ENCODE results near the gene IFTAP.
A peak's percentile ranks its signal among the peaks of the same experiment; 100 is the strongest.

The IFTAP gene

GRCh38 chr11:36578458-36578857, 15.8 kb upstream of the IFTAP start:
- Histone ChIP-seq H3K9me3 (ENCODE audit: control insufficient read depth, insufficient read depth, low read depth, low read length) (no peaks in the 10 kb centered on the region), H3K27ac (ENCODE audit: extremely low read depth, low read depth, low read length) (no peak overlapping the region), H3K4me3 (ENCODE audit: low read depth, low read length) (no peak overlapping the region), H3K4me1 (ENCODE audit: control insufficient read depth, insufficient read depth, low read length) (no peaks in the 10 kb centered on the region), H3K36me3 (ENCODE audit: control insufficient read depth in 2 of 2, insufficient read depth in 1 of 2, low read length in 2 of 2) (no peaks in the 10 kb centered on the region)
- POLR2A ChIA-PET, result no interaction called here
- no peak for TF ChIP-seq ZNF654 (tag by site-specific recombination; IDR thresholded peaks at IDR 0.05; ENCODE audit: low read depth)
- TF ChIP-seq ZNF132 (tag by site-specific recombination; IDR thresholded peaks at IDR 0.05; ENCODE audit: borderline replicate concordance), result no peak
- no peak for TF ChIP-seq ZNF544 (tag by site-specific recombination; IDR thresholded peaks at IDR 0.05)
- TF ChIP-seq, protein P1, sequence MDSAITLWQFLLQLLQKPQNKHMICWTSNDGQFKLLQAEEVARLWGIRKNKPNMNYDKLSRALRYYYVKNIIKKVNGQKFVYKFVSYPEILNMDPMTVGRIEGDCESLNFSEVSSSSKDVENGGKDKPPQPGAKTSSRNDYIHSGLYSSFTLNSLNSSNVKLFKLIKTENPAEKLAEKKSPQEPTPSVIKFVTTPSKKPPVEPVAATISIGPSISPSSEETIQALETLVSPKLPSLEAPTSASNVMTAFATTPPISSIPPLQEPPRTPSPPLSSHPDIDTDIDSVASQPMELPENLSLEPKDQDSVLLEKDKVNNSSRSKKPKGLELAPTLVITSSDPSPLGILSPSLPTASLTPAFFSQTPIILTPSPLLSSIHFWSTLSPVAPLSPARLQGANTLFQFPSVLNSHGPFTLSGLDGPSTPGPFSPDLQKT (IDR thresholded peaks at IDR 0.05; ENCODE audit: borderline replicate concordance, low read depth, low read length), result no peak
- TF ChIP-seq HOXD13 (CRISPR knock-in tag; IDR thresholded peaks at IDR 0.05; ENCODE audit: borderline replicate concordance), result no peak
- no peak for TF ChIP-seq PRDM6 (tag by site-specific recombination; IDR thresholded peaks at IDR 0.05)
- no peak for TF ChIP-seq ZNF354C (tag by site-specific recombination; IDR thresholded peaks at IDR 0.05; ENCODE audit: borderline replicate concordance, low read depth)
- TF ChIP-seq ZNF391 (tag by site-specific recombination; IDR thresholded peaks at IDR 0.05; ENCODE audit: borderline replicate concordance, low read depth), result no peak
- no peak for TF ChIP-seq MEIS1 (CRISPR knock-in tag; IDR thresholded peaks at IDR 0.05; ENCODE audit: borderline replicate concordance)
- TF ChIP-seq ZBTB6 (tag by site-specific recombination; IDR thresholded peaks at IDR 0.05), result no peak
- TF ChIP-seq SP7 (tag by site-specific recombination; IDR thresholded peaks at IDR 0.05), result no peak
- TF ChIP-seq, protein P2, sequence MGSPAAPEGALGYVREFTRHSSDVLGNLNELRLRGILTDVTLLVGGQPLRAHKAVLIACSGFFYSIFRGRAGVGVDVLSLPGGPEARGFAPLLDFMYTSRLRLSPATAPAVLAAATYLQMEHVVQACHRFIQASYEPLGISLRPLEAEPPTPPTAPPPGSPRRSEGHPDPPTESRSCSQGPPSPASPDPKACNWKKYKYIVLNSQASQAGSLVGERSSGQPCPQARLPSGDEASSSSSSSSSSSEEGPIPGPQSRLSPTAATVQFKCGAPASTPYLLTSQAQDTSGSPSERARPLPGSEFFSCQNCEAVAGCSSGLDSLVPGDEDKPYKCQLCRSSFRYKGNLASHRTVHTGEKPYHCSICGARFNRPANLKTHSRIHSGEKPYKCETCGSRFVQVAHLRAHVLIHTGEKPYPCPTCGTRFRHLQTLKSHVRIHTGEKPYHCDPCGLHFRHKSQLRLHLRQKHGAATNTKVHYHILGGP (tag by site-specific recombination; IDR thresholded peaks at IDR 0.05), result no peak
- TF ChIP-seq ZNF112 (tag by site-specific recombination; IDR thresholded peaks at IDR 0.05), result no peak
- no peak for TF ChIP-seq ZNF571 (tag by site-specific recombination; IDR thresholded peaks at IDR 0.05)
- TF ChIP-seq GLI4 (tag by site-specific recombination; IDR thresholded peaks at IDR 0.05), result no peak
- TF ChIP-seq, protein P3, sequence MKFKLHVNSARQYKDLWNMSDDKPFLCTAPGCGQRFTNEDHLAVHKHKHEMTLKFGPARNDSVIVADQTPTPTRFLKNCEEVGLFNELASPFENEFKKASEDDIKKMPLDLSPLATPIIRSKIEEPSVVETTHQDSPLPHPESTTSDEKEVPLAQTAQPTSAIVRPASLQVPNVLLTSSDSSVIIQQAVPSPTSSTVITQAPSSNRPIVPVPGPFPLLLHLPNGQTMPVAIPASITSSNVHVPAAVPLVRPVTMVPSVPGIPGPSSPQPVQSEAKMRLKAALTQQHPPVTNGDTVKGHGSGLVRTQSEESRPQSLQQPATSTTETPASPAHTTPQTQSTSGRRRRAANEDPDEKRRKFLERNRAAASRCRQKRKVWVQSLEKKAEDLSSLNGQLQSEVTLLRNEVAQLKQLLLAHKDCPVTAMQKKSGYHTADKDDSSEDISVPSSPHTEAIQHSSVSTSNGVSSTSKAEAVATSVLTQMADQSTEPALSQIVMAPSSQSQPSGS (tag by site-specific recombination; IDR thresholded peaks at IDR 0.05; ENCODE audit: low read depth), result no peak
- TF ChIP-seq ZNF843 (tag by site-specific recombination; IDR thresholded peaks at IDR 0.05), result no peak
- no peak for TF ChIP-seq ZNF416 (tag by site-specific recombination; IDR thresholded peaks at IDR 0.05)
- no peak for TF ChIP-seq EGR2 (tag by site-specific recombination; IDR thresholded peaks at IDR 0.05; ENCODE audit: low read depth)
- CTCF ChIA-PET, result interaction anchor here (1.0 to 6.7 kb wide), 2 partner anchors 15 to 159 kb away, joined by 4 to 51 read pairs; no protein-coding TSS in a partner anchor

GRCh38 chr11:36581536-36581935, 12.8 kb upstream of the IFTAP start:
- Histone ChIP-seq H3K4me3 (ENCODE audit: low read depth, low read length) (no peak overlapping the region), H3K9me3 (ENCODE audit: control insufficient read depth, insufficient read depth, low read depth, low read length) (no peaks in the 10 kb centered on the region), H3K36me3 (ENCODE audit: control insufficient read depth in 2 of 2, insufficient read depth in 1 of 2, low read length in 2 of 2) (no peaks in the 10 kb centered on the region), H3K4me1 (ENCODE audit: control insufficient read depth, insufficient read depth, low read length) (no peaks in the 10 kb centered on the region), H3K27ac (ENCODE audit: extremely low read depth, low read depth, low read length) (no peak overlapping the region)
- POLR2A ChIA-PET, result no interaction called here
- CTCF ChIA-PET, result interaction anchor here (0.6 to 0.7 kb wide), 2 partner anchors 17 to 36 kb away, joined by 3 read pairs; no protein-coding TSS in a partner anchor
- TF ChIP-seq ZNF585B (tag by site-specific recombination; IDR thresholded peaks at IDR 0.05), result peak; percentile 91
- TF ChIP-seq, protein P4, sequence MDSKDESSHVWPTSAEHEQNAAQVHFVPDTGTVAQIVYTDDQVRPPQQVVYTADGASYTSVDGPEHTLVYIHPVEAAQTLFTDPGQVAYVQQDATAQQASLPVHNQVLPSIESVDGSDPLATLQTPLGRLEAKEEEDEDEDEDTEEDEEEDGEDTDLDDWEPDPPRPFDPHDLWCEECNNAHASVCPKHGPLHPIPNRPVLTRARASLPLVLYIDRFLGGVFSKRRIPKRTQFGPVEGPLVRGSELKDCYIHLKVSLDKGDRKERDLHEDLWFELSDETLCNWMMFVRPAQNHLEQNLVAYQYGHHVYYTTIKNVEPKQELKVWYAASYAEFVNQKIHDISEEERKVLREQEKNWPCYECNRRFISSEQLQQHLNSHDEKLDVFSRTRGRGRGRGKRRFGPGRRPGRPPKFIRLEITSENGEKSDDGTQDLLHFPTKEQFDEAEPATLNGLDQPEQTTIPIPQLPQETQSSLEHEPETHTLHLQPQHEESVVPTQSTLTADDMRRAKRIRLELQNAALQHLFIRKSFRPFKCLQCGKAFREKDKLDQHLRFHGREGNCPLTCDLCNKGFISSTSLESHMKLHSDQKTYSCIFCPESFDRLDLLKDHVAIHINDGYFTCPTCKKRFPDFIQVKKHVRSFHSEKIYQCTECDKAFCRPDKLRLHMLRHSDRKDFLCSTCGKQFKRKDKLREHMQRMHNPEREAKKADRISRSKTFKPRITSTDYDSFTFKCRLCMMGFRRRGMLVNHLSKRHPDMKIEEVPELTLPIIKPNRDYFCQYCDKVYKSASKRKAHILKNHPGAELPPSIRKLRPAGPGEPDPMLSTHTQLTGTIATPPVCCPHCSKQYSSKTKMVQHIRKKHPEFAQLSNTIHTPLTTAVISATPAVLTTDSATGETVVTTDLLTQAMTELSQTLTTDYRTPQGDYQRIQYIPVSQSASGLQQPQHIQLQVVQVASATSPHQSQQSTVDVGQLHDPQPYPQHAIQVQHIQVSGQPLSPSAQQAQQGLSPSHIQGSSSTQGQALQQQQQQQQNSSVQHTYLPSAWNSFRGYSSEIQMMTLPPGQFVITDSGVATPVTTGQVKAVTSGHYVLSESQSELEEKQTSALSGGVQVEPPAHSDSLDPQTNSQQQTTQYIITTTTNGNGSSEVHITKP (tag by site-specific recombination; IDR thresholded peaks at IDR 0.05), result no peak
